GM12891 (cell line): ENCODE measurements around the gene C10orf90.
"Not testable (repeated sequence)": the region's sequence is repeated elsewhere in the genome, so short reads cannot be mapped to it uniquely, and the experiment has no call there.

Experiments used
- DNase-seq: peaks from one replicate; pipeline ENCODE4 v3.0.0; 2011; ENCODE audit warnings: low spot score; ENCODE audit not compliant: insufficient read length
- FAIRE-seq: peaks from 2 replicates; lab custom pipeline; 2011; peaks lifted over from hg19 to GRCh38; lab: Jason Lieb, UNC
- PAX5 ChIP-seq: IDR thresholded peaks from 2 replicates; pipeline ENCODE4 v1.6.1; 2011; ENCODE audit warnings: low read length, moderate library complexity, mild to moderate bottlenecking; ENCODE audit not compliant: insufficient read depth, severe bottlenecking
- POLR2A ChIP-seq: IDR thresholded peaks from 2 replicates; pipeline ENCODE4 v1.6.1; 2011; ENCODE audit warnings: low read depth, low read length, control low read depth
- POLR2AphosphoS5 ChIP-seq: IDR thresholded peaks from 2 replicates; pipeline ENCODE4 v1.6.1; 2011; ENCODE audit warnings: low read depth, low read length, control low read depth
- POU2F2 ChIP-seq: IDR thresholded peaks from 2 replicates; pipeline ENCODE4 v1.6.1; 2011; ENCODE audit warnings: low read depth, mild to moderate bottlenecking, control low read depth, low read length, moderate library complexity
- SPI1 ChIP-seq: IDR thresholded peaks from 2 replicates; pipeline ENCODE4 v1.6.1; 2011; ENCODE audit warnings: low read depth, low read length, control low read depth
- TAF1 ChIP-seq: IDR thresholded peaks from 2 replicates; pipeline ENCODE4 v1.6.1; 2011; ENCODE audit warnings: low read depth, low read length, control low read depth

The C10orf90 gene

DNA sequence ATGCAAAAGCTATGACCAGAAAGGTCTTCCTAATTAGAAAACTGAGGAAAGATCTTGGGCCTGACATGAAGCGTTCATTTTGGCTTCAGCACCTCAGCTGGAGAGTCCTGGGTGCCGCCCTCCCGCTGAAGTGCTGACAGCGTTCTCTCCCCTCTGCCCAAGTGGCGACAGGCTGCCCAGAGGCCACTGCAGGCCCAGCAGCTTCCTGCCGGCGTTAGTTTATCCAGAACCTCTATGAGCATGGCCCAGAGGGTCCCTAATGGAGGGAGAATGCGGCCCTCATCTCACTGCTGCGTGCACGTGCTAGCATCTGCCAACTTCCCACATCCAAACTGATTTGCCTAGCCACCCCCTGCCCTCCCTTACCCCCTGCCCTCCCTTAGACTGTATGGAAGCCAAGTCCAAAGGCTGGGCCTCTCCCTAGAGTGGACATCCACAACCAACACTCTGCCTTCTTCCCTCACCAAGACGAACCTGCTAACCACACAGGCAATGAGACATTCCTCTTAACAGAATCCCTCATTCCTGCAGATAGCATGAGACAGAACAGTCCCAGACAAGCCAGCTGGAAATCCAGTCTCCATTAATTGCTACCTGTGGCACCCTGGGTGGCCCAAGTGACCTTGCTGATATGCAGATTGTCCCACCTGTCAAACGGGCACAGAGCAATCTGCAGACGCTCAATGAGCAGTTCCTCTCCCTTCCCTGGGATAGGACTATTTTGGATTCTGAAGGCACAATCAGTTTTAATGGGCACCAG lies 108.4 kb downstream of the C10orf90 start:
- FAIRE-seq (no peak), DNase-seq (no peak)
- TF ChIP-seq TAF1 = no peak

DNA sequence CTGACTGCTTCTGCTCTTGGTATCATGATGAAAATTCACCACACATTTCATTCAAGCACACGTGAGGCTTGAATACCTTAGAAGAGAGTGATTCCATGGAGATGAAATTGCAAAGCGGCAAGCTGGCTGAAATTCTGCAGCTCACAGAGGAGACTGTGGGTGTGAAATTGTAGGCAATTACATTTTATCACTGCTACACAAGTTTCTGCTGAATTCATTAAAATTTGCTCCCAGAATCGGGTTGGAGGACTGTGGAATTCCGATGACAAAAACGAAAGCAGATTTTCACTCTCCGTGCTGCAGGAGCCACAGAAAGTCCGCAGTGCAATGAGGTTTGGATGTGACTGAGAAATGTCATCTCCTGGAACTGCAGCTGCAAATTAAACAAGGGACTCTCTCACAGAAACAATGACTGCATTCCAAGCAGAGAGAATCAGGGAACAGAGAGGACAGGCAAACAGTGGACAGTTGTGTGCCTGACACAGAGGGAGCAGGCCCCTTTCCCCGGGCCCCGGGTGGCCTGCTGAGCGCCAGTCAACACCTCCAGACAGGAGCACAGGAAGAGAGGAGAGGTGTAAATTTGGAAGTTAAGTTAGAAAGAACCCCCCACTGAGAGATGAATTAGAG lies 109.1 kb downstream of the C10orf90 start:
- no peak for TF ChIP-seq POLR2AphosphoS5
- no peak for TF ChIP-seq PAX5
- no peak for TF ChIP-seq POLR2A
- TF ChIP-seq TAF1 = no peak
- no peak for TF ChIP-seq SPI1
- no peak for TF ChIP-seq POU2F2
- FAIRE-seq (no peak), DNase-seq (no peak)

- TF ChIP-seq POU2F2 (no peak), PAX5 (no peak), SPI1 (no peak), POLR2AphosphoS5 (no peak), POLR2A (no peak)
- FAIRE-seq (no peak), DNase-seq (no peak)
Observed at GRCh38 chr10:126558881-126559280, 111.6 kb downstream of the C10orf90 start.

DNA sequence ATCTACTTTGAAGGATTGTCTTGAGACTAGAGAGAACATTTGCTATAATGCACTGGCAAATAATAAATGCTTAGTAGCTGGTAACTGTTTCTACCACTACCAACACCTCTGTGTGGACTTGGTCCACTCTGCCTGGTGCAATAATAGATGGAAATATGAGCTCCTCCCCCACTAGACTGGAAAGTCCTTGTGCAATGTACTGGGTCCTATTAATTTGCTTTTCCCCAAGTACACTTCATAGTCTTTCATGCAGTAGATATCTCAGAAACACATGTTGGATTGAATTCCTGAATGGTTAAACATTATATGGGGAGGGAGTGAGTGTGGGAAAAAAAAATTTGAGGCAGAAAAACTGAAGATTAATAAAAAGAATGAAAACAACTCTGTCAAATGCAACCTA lies 119.3 kb downstream of the C10orf90 start:
- no peak for FAIRE-seq
- DNase-seq = no peak
- TF ChIP-seq PAX5 (no peak), POLR2A (no peak), POLR2AphosphoS5 (no peak), TAF1 (no peak), POU2F2 (no peak), SPI1 (no peak)

DNA sequence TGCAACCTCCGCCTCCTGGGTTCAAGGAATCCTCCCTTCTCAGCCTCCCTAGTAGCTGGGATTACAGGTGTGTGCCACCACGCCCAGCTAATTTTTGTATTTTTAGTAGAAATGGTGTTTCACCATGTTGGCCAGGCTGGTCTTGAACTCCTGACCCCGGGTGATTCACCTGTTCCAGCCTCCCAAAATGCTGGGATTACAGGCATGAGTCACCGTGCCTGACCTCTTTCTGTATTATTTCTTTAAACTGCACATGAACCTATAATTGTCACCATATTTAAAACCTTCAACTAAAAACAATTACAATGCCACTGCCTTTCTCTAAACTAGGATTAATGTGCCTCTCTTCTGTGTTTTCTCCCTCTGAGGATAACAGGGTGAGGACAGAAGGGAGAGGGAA lies 119.9 kb downstream of the C10orf90 start:
- FAIRE-seq, DNase-seq: not testable (repeated sequence)

DNA sequence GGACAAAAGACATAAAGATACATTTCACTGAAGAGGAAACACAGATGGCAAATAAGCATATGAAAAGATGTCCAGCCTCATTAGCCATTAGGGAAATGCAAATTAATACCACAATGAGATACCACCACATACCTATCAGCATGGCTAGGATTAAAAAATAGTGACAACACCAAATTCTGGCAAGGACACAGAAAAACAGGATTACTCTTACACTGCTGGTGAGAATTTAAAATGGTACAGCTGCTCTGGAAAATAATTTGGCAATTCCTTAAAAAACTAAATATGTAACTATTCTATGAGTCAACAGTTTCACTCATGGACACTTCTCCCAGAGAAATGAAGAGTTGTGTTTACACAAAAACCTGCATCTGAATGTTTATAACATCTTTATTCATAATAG lies 121.1 kb downstream of the C10orf90 start:
- TF ChIP-seq POLR2AphosphoS5 = no peak
- TF ChIP-seq POLR2A = no peak
- no peak for TF ChIP-seq PAX5
- TF ChIP-seq TAF1 = no peak
- TF ChIP-seq SPI1 = no peak
- TF ChIP-seq POU2F2 = no peak
- FAIRE-seq = no peak
- no peak for DNase-seq

DNA sequence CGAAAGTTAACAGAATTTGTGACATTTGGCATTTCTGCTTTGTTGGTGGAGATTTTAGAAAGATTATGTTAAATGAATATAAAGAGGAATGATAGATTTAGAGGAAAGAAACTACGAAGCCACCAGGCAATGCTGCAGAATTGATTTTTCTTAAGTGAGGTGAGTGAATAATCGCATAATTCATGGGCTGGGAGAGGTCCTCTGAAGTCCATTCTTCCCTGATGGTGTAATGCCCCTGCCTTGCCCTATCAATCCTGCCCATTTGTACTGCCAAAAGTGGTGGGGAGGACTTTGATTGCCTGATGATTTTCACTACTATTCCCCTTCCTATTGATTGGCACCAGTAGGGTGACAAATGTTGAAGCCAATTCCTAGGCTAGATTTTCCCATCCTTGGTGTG lies 125.9 kb downstream of the C10orf90 start:
- TF ChIP-seq SPI1 (no peak), POU2F2 (no peak), POLR2A (no peak), TAF1 (no peak), POLR2AphosphoS5 (no peak), PAX5 (no peak)
- DNase-seq (no peak), FAIRE-seq (no peak)

DNA sequence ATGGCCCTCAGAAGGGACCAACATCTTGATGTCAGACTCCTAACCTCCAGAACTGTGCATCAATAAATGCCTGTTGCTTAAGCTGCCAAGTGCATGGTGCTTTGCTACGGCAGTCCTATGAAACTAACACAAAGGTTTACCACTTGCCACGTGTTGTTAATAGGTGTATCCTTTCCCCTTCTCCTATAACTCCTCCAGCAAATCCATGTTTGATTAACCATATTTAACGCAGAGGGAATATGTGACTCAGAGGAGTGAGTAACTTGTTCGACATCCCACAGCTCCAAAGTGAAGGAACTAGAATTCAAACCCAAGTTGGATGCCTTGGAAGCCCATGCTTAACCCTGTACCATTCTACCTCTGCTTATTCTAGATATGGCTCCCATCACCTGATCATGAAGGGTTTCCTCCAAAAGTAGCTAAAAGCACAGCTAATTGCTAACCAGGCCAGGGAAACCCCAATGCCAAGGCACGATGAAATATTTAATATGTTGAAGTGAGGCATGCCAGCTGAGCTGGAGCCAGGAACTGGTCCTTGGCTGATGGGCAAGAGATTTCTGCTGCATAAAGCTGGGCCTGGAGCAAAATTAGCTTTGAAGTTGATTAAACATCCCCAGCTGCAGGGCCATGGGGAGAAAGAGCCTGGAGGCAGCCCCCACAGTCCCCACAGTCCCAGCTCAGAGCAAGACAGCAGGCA lies 131.9 kb downstream of the C10orf90 start:
- no peak for TF ChIP-seq POLR2A
- TF ChIP-seq TAF1 = no peak
- TF ChIP-seq POLR2AphosphoS5 = no peak
- no peak for TF ChIP-seq PAX5
- no peak for TF ChIP-seq SPI1
- no peak for TF ChIP-seq POU2F2
- no peak for DNase-seq
- no peak for FAIRE-seq

DNA sequence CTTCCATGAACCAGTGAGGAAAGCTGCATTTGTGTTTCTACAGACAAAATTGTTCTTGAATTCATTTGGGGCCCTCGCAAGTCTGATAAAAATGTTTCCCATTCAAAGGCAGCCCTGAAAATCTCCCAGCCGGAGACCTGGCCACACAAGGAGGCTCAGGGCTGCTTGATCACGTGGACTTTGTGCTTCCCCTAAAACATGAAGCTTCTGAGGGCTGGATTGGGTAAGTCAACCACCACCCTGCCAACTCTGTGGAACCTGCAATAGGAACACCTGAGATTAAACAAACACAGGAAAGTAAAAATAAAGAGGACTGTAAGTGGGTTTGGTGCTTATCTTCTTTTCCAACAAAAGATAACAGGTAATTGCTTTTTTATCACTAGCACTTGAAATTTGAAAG lies 133.8 kb downstream of the C10orf90 start:
- no peak for TF ChIP-seq POU2F2
- TF ChIP-seq POLR2AphosphoS5 = no peak
- no peak for TF ChIP-seq PAX5
- no peak for TF ChIP-seq POLR2A
- TF ChIP-seq TAF1 = no peak
- no peak for TF ChIP-seq SPI1
- no peak for FAIRE-seq
- DNase-seq = no peak

DNA sequence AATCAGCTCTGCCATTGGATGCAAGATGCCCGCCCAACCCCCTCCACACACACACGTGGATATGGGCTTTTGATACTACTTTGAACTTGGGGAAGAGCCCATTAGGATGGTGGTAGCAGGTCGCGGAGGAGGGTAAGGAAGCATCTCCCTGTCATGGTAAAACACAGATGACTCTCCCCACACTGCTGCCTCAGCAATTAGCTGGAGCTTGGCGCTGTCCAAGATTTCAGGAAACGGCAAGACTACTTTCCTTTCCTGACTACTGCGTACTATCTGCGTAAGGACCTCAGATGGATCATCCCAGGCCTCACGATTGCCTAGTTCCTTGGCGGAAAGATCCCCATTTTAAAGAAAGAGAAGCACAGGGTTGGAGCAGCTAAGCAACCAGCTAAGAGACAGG lies 134.3 kb downstream of the C10orf90 start:
- DNase-seq = no peak
- no peak for FAIRE-seq
- TF ChIP-seq PAX5 (no peak), POU2F2 (no peak), TAF1 (no peak), POLR2A (no peak), SPI1 (no peak), POLR2AphosphoS5 (no peak)
